Activated CD8-positive, alpha-beta memory T cell treated with anti-CD3 and anti-CD28 coated beads, Interleukin-2, amount 50 U/mL, for 4 hours (primary cell): Measurements from ENCODE around the gene C2.
"Not testable (repeated sequence)": the region's sequence is repeated elsewhere in the genome, so short reads cannot be mapped to it uniquely, and the experiment has no call there.

Experiments used
- DNase-seq: peaks from one replicate; pipeline ENCODE4 v3.0.0-alpha.2; 2020

C2 gene

GRCh38 chr6:31961616-31962015 lies 34.1 kb downstream of the C2 start:
- DNase-seq, result no peak

- no peak for DNase-seq
These were observed 36.4 kb downstream of the C2 start for GRCh38 chr6:31963921-31964320.

- DNase-seq, result no peak
These were observed 38.2 kb downstream of the C2 start for GRCh38 chr6:31965700-31966099.

- no peak for DNase-seq
These were observed 39.0 kb downstream of the C2 start for GRCh38 chr6:31966506-31966905.

GRCh38 chr6:31966997-31967925 lies 39.7 kb downstream of the C2 start:
- no peak for DNase-seq

- no peak for DNase-seq
These were observed 40.4 kb downstream of the C2 start for GRCh38 chr6:31967926-31968320.

- no peak for DNase-seq
These were observed 40.8 kb downstream of the C2 start for GRCh38 chr6:31968326-31968725.

GRCh38 chr6:31968791-31969711 lies 41.5 kb downstream of the C2 start:
- no peak for DNase-seq

GRCh38 chr6:31969712-31970603 lies 42.4 kb downstream of the C2 start:
- no peak for DNase-seq

GRCh38 chr6:31970604-31971271 lies 43.2 kb downstream of the C2 start:
- DNase-seq, result no peak

- DNase-seq, result no peak
These were observed 43.9 kb downstream of the C2 start for GRCh38 chr6:31971279-31971992.

GRCh38 chr6:31971993-31972708 lies 44.6 kb downstream of the C2 start, which contains the start of gene DXO:
TSS of gene DXO (minus strand) at chr6:31972138. CDS start at chr6:31971675, 463 bp downstream.
- peak; percentile 98 for DNase-seq

- DNase-seq, result no peak
These were observed 45.3 kb downstream of the C2 start for GRCh38 chr6:31972709-31973350.

- not testable (repeated sequence) for DNase-seq
These were observed 48.5 kb downstream of the C2 start for GRCh38 chr6:31976065-31976464.

- no peak for DNase-seq
These were observed 50.4 kb downstream of the C2 start for GRCh38 chr6:31977816-31978431.

GRCh38 chr6:31978831-31979230 lies 51.3 kb downstream of the C2 start:
- no peak for DNase-seq

- DNase-seq, result no peak
These were observed 51.9 kb downstream of the C2 start for GRCh38 chr6:31979238-31979898.

GRCh38 chr6:31980195-31980876 lies 52.8 kb downstream of the C2 start:
- DNase-seq, result not testable (repeated sequence)
